HepG2 (cell line): ENCODE data around the gene DCT. TPM values are rescaled to one million over a fixed set of nuclear protein-coding genes. Genes with fewer than 3 reads are reported as not detected.

Source experiments
- ATAC-seq: fragments of 200-7000 bp; cut with Tn5 transposase; 3 replicates; pipeline ENCODE4 v1.9.1; 2020; ENCODE audit warnings: mild to moderate bottlenecking, moderate library complexity
- BruUV-seq: library from RNA; stranded (reverse); fragments of 400-500 nt; replicated peaks from 2 replicates; lab custom pipeline; 2021; lab: Mats Ljungman, UMichigan
- CTCF ChIA-PET: fragments of 300-600 bp; formaldehyde crosslinking; extraction: SDS; loops from one replicate; lab custom pipeline; 2021; ENCODE audit warnings: low total read pairs, inconsistent platforms, low intra/inter-chr PET ratio; lab: Yijun Ruan, JAX
- POLR2A ChIA-PET: fragments of 350-600 bp; sonication (Branson Sonifier 250); formaldehyde crosslinking; loops from one replicate; lab custom pipeline; 2020; ENCODE audit warnings: antibody characterized with exemption, inconsistent platforms; lab: Yijun Ruan, JAX
- DNase-seq: peaks from one replicate; pipeline ENCODE4 v3.0.0-alpha.2; 2015; ENCODE audit warnings: low spot score
- FAIRE-seq: peaks from 3 replicates; lab custom pipeline; 2011; peaks lifted over from hg19 to GRCh38; lab: Jason Lieb, UNC
- H2AFZ ChIP-seq: one replicate; pipeline ENCODE4 v1.6.1; 2011; ENCODE audit warnings: low read length, inconsistent platforms
- H3K27ac ChIP-seq: fragments of 300-600 bp; 3 replicates; pipeline ENCODE4 v1.8.0; 2011; ENCODE audit warnings: mixed run types, mild to moderate bottlenecking, mixed read lengths, low read length, inconsistent platforms; ENCODE audit not compliant: insufficient read depth; ENCODE audit errors: extremely low read length
- H3K27me3 ChIP-seq, 2 experiments: fragments of 200-600 bp in 1 of 2; 2 replicates in 1 of 2; 3 replicates in 1 of 2; pipeline versions ENCODE4 v1.6.0 to v1.8.0; 2011; ENCODE audit warnings: low read length in 2 of 2, mild to moderate bottlenecking in 2 of 2, moderate library complexity in 2 of 2, inconsistent platforms in 1 of 2; ENCODE audit not compliant: insufficient read depth in 2 of 2, control insufficient read depth in 1 of 2
- H3K36me3 ChIP-seq, 2 experiments: fragments of 200-600 bp in 1 of 2; replicated peaks in 1 of 2; 2 replicates in 1 of 2; 3 replicates in 1 of 2; pipeline versions ENCODE4 v1.5.1 to v1.8.0; 2011; ENCODE audit warnings: low read length in 2 of 2, inconsistent platforms in 1 of 2; ENCODE audit not compliant: insufficient read depth in 2 of 2, control insufficient read depth in 1 of 2
- H3K4me1 ChIP-seq: 2 replicates; pipeline ENCODE4 v1.5.1; 2012; ENCODE audit warnings: low read length, inconsistent platforms; ENCODE audit not compliant: insufficient read depth
- H3K4me2 ChIP-seq: 2 replicates; pipeline ENCODE4 v1.6.0; 2011; ENCODE audit warnings: low read depth, low read length, inconsistent platforms
- H3K4me3 ChIP-seq, 3 experiments: fragments of 200-600 bp in 1 of 3; sonication (generic), shearing (Covaris generic) in 1 of 3; replicated peaks in 1 of 3; 2 replicates each; pipeline ENCODE4 v1.5.1; 2011 to 2016; ENCODE audit warnings: low read length in 3 of 3, inconsistent platforms in 2 of 3, low read depth in 2 of 3, mild to moderate bottlenecking in 2 of 3, control low read depth in 1 of 3, mixed read lengths in 1 of 3; ENCODE audit not compliant: insufficient read depth in 1 of 3
- H3K79me2 ChIP-seq: one replicate; pipeline ENCODE4 v1.6.1; 2011; ENCODE audit warnings: low read length, inconsistent platforms; ENCODE audit not compliant: insufficient read depth
- H3K9ac ChIP-seq: 2 replicates; pipeline ENCODE4 v1.6.0; 2011; ENCODE audit warnings: mild to moderate bottlenecking, low read depth, low read length, inconsistent platforms; ENCODE audit not compliant: insufficient read depth
- H3K9me3 ChIP-seq: 2 replicates; pipeline ENCODE4 v1.5.1; 2012; ENCODE audit warnings: mild to moderate bottlenecking, low read length
- H4K20me1 ChIP-seq: 2 replicates; pipeline ENCODE4 v1.6.0; 2011; ENCODE audit warnings: inconsistent platforms, mild to moderate bottlenecking, low read length, moderate library complexity; ENCODE audit not compliant: insufficient read depth
- ADNP ChIP-seq: sonication (generic); formaldehyde crosslinking; IDR thresholded peaks from 2 replicates; pipeline ENCODE4 v1.4.0; 2020; ENCODE audit warnings: missing genetic modification reagents
- ETV6 ChIP-seq: sonication (generic); formaldehyde crosslinking; conservative IDR thresholded peaks from 2 replicates; pipeline ENCODE4 v1.4.0; 2020; ENCODE audit warnings: missing genetic modification reagents
- KLF12 ChIP-seq: sonication (generic); formaldehyde crosslinking; IDR thresholded peaks from 2 replicates; pipeline ENCODE4 v1.4.0; 2020; ENCODE audit warnings: missing genetic modification reagents, borderline replicate concordance
- SNRNP70 ChIP-seq: fragments of 200-400 bp; formaldehyde crosslinking; IDR thresholded peaks from 2 replicates; pipeline ENCODE4 v1.6.1; 2017; ENCODE audit warnings: mild to moderate bottlenecking, low read depth, low read length, moderate library complexity
- U2AF2 ChIP-seq: fragments of 200-400 bp; formaldehyde crosslinking; IDR thresholded peaks from 2 replicates; pipeline ENCODE4 v1.6.1; 2017; ENCODE audit warnings: low read depth, mild to moderate bottlenecking, low read length
- YEATS4 ChIP-seq: sonication (generic); formaldehyde crosslinking; IDR thresholded peaks from 2 replicates; pipeline ENCODE4 v1.4.0; 2020; ENCODE audit warnings: missing genetic modification reagents, borderline replicate concordance
- ZNF816 ChIP-seq: sonication (generic); formaldehyde crosslinking; IDR thresholded peaks from 2 replicates; pipeline ENCODE4 v1.8.0; 2022; ENCODE audit warnings: missing genetic modification reagents, mild to moderate bottlenecking, borderline replicate concordance
- ZNF883 ChIP-seq: sonication (generic); formaldehyde crosslinking; IDR thresholded peaks from 2 replicates; pipeline ENCODE4 v1.5.1; 2020; ENCODE audit warnings: mild to moderate bottlenecking, missing genetic modification reagents; ENCODE audit errors: not compliant biosample characterization
- WGBS: methylation state at CpG from one replicate; pipeline ENCODE4 v1.1.6; 2017; ENCODE audit warnings: low lambda C conversion rate; 5-methylcytosine and 5-hydroxymethylcytosine counted together
- in situ Hi-C: cut with HindIII; loops from 2 replicates; pipeline ENCODE4 v1.10.0; 2017; ENCODE audit warnings: low pct_unique_long_range_greater_than_20kb; ENCODE audit not compliant: extremely low pct_ligation_motif_present
- intact Hi-C: fragments of 100-400 bp; cut with micrococcal nuclease; formaldehyde crosslinking; loops from one replicate; pipeline ENCODE4 v1.10.0; 2022; ENCODE audit not compliant: unreplicated experiment
- polyA plus RNA-seq, 8 experiments: library from polyadenylated mRNA; depleted of rRNA in 3 of 8; stranded (reverse) in 7 of 8; unstranded in 1 of 8; fragments of >200 nt; fragmentation: Illumina TruSeq in 4 of 8; extraction: Trizol in 4 of 8; gene quantifications; 2 replicates each; pipeline versions ENCODE4 v1.2.1 to v1.2.3, GENCODE V29; 2011 to 2016; ENCODE audit warnings: low read depth in 4 of 8, missing spikeins in 1 of 8, mixed read lengths in 1 of 8; ENCODE audit not compliant: insufficient read depth in 1 of 8
- total RNA-seq, 5 experiments: library from RNA; depleted of rRNA; stranded (reverse); fragments of >200 nt; fragmentation: Illumina TruSeq; extraction: Trizol; gene quantifications; 2 replicates each; pipeline ENCODE4 v1.2.3, GENCODE V29; 2016; ENCODE audit warnings: low read depth in 1 of 5
- TF ChIP-seq, protein P1 (sequence below): sonication (generic); formaldehyde crosslinking; IDR thresholded peaks from 2 replicates; pipeline ENCODE4 v1.4.0; 2020; ENCODE audit warnings: low read depth, mild to moderate bottlenecking, missing genetic modification reagents

DCT gene
- total and polyA plus RNA-seq, 2 of the 13 experiments (the other 11 are each of a cell fraction or from before 2014, with no cell fraction given), result not detected

DNA sequence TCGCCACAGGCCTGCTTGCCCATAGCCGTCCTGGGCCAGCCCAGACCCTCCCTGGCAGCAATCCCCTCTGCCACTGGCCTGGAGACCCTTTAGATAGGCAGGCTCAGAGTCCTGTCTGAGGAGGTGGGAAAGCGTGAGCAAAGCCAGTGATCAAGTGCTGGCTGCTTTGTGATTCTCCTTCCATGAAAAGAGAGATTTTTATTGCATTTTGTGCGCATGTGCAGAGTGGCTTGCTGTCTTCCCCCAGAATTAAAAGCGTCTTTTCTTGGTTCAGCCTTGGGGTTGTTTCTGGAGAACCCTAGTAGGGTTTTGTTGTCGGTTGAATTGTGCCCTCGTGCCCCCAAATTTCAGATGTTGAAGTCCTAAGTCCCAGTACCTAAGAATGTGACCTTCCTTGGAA, 44.9 kb upstream of the DCT start:
- Histone ChIP-seq H3K79me2 (no peaks in the 10 kb centered on the region), H3K9ac (no peak overlapping the region), H4K20me1 (no peaks in the 10 kb centered on the region), H3K27me3 (peaks cover 0 to 4% of the 10 kb centered on the region in 2 experiments; a peak in 2 of 5 replicates), H2AFZ (no peak overlapping the region), H3K9me3 (no peaks in the 10 kb centered on the region), H3K27ac (no peak overlapping the region), H3K4me1 (peaks cover 4% of the 10 kb centered on the region; the same call in 1 of the 2 replicates), H3K4me3 (no peak overlapping the region), H3K36me3 (no peaks in the 10 kb centered on the region), H3K4me2 (no peak overlapping the region)
- TF ChIP-seq ZNF883 (no peak), ZNF816 (CRISPR knock-in tag) (no peak), YEATS4 (no peak), U2AF2 (no peak), ETV6 (CRISPR knock-in tag) (no peak), KLF12 (CRISPR knock-in tag) (no peak), SNRNP70 (no peak), ADNP (CRISPR knock-in tag) (no peak)
- TF ChIP-seq, protein P1, sequence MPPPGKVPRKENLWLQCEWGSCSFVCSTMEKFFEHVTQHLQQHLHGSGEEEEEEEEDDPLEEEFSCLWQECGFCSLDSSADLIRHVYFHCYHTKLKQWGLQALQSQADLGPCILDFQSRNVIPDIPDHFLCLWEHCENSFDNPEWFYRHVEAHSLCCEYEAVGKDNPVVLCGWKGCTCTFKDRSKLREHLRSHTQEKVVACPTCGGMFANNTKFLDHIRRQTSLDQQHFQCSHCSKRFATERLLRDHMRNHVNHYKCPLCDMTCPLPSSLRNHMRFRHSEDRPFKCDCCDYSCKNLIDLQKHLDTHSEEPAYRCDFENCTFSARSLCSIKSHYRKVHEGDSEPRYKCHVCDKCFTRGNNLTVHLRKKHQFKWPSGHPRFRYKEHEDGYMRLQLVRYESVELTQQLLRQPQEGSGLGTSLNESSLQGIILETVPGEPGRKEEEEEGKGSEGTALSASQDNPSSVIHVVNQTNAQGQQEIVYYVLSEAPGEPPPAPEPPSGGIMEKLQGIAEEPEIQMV, result no peak
- DNase-seq (no peak), FAIRE-seq (no peak), ATAC-seq (no peak)
- in situ Hi-C loops, result no loop called here
- intact Hi-C loops, result no loop called here
- CTCF ChIA-PET, result no interaction called here
- BruUV-seq, result no TSS peak
- WGBS, result 24% methylated on average over 5 of the region's 7 CpGs
- POLR2A ChIA-PET, result no interaction called here
